Measurements from ENCODE around the gene SMG5. TPM values are rescaled to one million over a fixed set of nuclear protein-coding genes. Genes with fewer than 3 reads are reported as not detected.

The SMG5 gene
- total RNA-seq, 4 donors from 2014 or later: 58.0 to 85.8 (median 67.5) TPM

- Histone ChIP-seq H3K27ac (no peak overlapping the region), H3K27me3 (no peaks in the 10 kb centered on the region), H3K9me3 (no peaks in the 10 kb centered on the region), H3K4me3 (no peak overlapping the region), H3K36me3 (peaks cover 0 to 28% (median 0%) of the 10 kb centered on the region in 3 donors), H3K4me1 (peaks cover 0 to 31% (median 16%) of the 10 kb centered on the region in 4 donors)
- DNase-seq (ENCODE audit: low spot score in 2 of 2): no peak
- TF ChIP-seq POLR2A (IDR thresholded peaks at IDR 0.05): no peak
- no peak for TF ChIP-seq EP300 (IDR thresholded peaks at IDR 0.05)
- no peak for TF ChIP-seq CTCF (IDR thresholded peaks at IDR 0.05)
- 87 to 94% methylated on average over 8 of the region's 8 CpGs for WGBS, 2 donors
These were observed 3.4 kb upstream of the SMG5 start for GRCh38 chr1:156286061-156286460.

GRCh38 chr1:156285437-156285836 lies 2.8 kb upstream of the SMG5 start:
- H3K9me3 ChIP-seq: no peaks in the 10 kb centered on the region
- TF ChIP-seq EP300 (IDR thresholded peaks at IDR 0.05): no peak
- no peak for TF ChIP-seq CTCF (IDR thresholded peaks at IDR 0.05)
- no peak for TF ChIP-seq POLR2A (IDR thresholded peaks at IDR 0.05)
- DNase-seq (ENCODE audit: low spot score in 2 of 2): no peak
- H3K4me3 ChIP-seq: no peak overlapping the region
- no peaks in the 10 kb centered on the region for H3K27me3 ChIP-seq
- WGBS, 2 donors: 94 to 96% methylated on average over 8 to 21 of the region's 21 CpGs
- peaks cover 0 to 28% (median 0%) of the 10 kb centered on the region in 3 donors for H3K36me3 ChIP-seq
- no peak overlapping the region for H3K27ac ChIP-seq
- peaks cover 0 to 31% (median 16%) of the 10 kb centered on the region in 4 donors for H3K4me1 ChIP-seq

- no peak overlapping the region for H3K27ac ChIP-seq
These were observed 2.1 kb upstream of the SMG5 start for GRCh38 chr1:156284757-156285156.

GRCh38 chr1:156284112-156284511 lies 1.5 kb upstream of the SMG5 start, which contains the start of gene TMEM79:
TMEM79 (plus strand) TSS chr1:156284325; CDS start chr1:156285227, 902 bp downstream.
- no peak for TF ChIP-seq POLR2A (IDR thresholded peaks at IDR 0.05)
- TF ChIP-seq CTCF (IDR thresholded peaks at IDR 0.05): no peak
- 86 to 94% methylated on average over 7 of the region's 7 CpGs for WGBS, 2 donors
- Histone ChIP-seq H3K9me3 (no peaks in the 10 kb centered on the region), H3K27me3 (no peaks in the 10 kb centered on the region), H3K4me1 (peaks cover 0 to 42% (median 16%) of the 10 kb centered on the region in 4 donors), H3K27ac (peak within 1 kb of the TSS in 2 of 4 donors; percentile 88 to 92), H3K4me3 (peak within 1 kb of the TSS; percentile 65 to 94 (median 78)), H3K36me3 (peaks cover 0 to 25% (median 0%) of the 10 kb centered on the region in 3 donors)
- DNase-seq (ENCODE audit: low spot score in 2 of 2): no peak

More at GRCh38 chr1:156284757-156285156, 2.1 kb upstream of the SMG5 start:
- peaks cover 0 to 28% (median 0%) of the 10 kb centered on the region in 3 donors for H3K36me3 ChIP-seq
- H3K9me3 ChIP-seq: no peaks in the 10 kb centered on the region
- H3K27me3 ChIP-seq: no peaks in the 10 kb centered on the region
- DNase-seq (ENCODE audit: low spot score in 2 of 2): no peak
- WGBS, 2 donors: 65 to 76% methylated on average over 4 of the region's 4 CpGs
- no peak overlapping the region for H3K4me3 ChIP-seq
- no peak for TF ChIP-seq EP300 (IDR thresholded peaks at IDR 0.05)
- TF ChIP-seq CTCF (IDR thresholded peaks at IDR 0.05): no peak
- no peak for TF ChIP-seq POLR2A (IDR thresholded peaks at IDR 0.05)
- peaks cover 0 to 36% (median 16%) of the 10 kb centered on the region in 4 donors for H3K4me1 ChIP-seq

GRCh38 chr1:156283521-156283920 lies 896 bp upstream of the SMG5 start:
- no peak for DNase-seq (ENCODE audit: low spot score in 2 of 2)
- H3K36me3 ChIP-seq: peaks cover 0 to 25% (median 5%) of the 10 kb centered on the region in 3 donors
- no peaks in the 10 kb centered on the region for H3K27me3 ChIP-seq
- H3K9me3 ChIP-seq: no peaks in the 10 kb centered on the region
- H3K4me1 ChIP-seq: peaks cover 0 to 47% (median 16%) of the 10 kb centered on the region in 4 donors
- H3K4me3 ChIP-seq: peak overlapping the region; percentile 65 to 94 (median 78)
- peak overlapping the region in 1 of 4 donors; percentile 88 for H3K27ac ChIP-seq
- 81 to 86% methylated on average over 1 of the region's 1 CpG for WGBS, 2 donors
- TF ChIP-seq EP300 (IDR thresholded peaks at IDR 0.05) (no peak), POLR2A (IDR thresholded peaks at IDR 0.05) (no peak)

Data from tibial nerve (tissue), 4 donors.